ENCODE measurements around the gene PLEKHA5. TPM values are rescaled to one million over a fixed set of nuclear protein-coding genes. Genes with fewer than 3 reads are reported as not detected.
A peak's percentile ranks its signal among the peaks of the same experiment; 100 is the strongest.

The PLEKHA5 gene
- total and polyA plus RNA-seq, 2 experiments from 2014 or later: 82.8 to 112 TPM

GRCh38 chr12:19234981-19235871 is 105.7 kb downstream of the PLEKHA5 start:
- Mint-ChIP-seq H3K4me3 (no peak overlapping the region), H3K9me3 (peaks cover 5% of the 10 kb centered on the region; the same call in 2 of the 3 replicates), H3K4me1 (peaks cover 50% of the 10 kb centered on the region), H3K27ac (0 out of 2 replicates have a peak overlapping the region, but pooled peaks have one; percentile 21), H3K27me3 (ENCODE audit: insufficient read depth, low read depth, poor library complexity) (no peaks in the 10 kb centered on the region), H3K36me3 (ENCODE audit: low read depth) (peaks cover 8% of the 10 kb centered on the region; the same call in 2 of the 3 replicates)
- Histone ChIP-seq H4K20me1 (replicated peaks; ENCODE audit: insufficient read depth) (peaks cover 8% of the 10 kb centered on the region), H3K36me3 (ENCODE audit: insufficient read depth) (no peaks in the 10 kb centered on the region), H2AFZ (no peak overlapping the region), H3K9me2 (ENCODE audit: insufficient read depth) (no peaks in the 10 kb centered on the region), H3K27ac (ENCODE audit: low read depth) (no peak overlapping the region), H3K4me1 (ENCODE audit: insufficient read depth) (peaks cover 22% of the 10 kb centered on the region; the same call in 1 of the 2 replicates), H3K79me2 (replicated peaks; ENCODE audit: insufficient read depth) (peaks cover 90% of the 10 kb centered on the region), H3K4me2 (no peak overlapping the region), H3K4me3 (no peak overlapping the region), H3K27me3 (ENCODE audit: insufficient read depth) (no peaks in the 10 kb centered on the region), H3F3A (replicated peaks; ENCODE audit: low read depth) (no peaks in the 10 kb centered on the region)
- DNase-seq (ENCODE audit: low spot score): no peak
- TF ChIP-seq ZNF331 (CRISPR knock-in tag; IDR thresholded peaks at IDR 0.05; ENCODE audit: low read depth) (no peak), EZH2phosphoT487 (IDR thresholded peaks at IDR 0.05; ENCODE audit: unreplicated experiment) (no peak), ZNF114 (CRISPR knock-in tag; IDR thresholded peaks at IDR 0.05) (no peak), NANOG (IDR thresholded peaks at IDR 0.05; ENCODE audit: borderline replicate concordance) (no peak)
- no peak for ATAC-seq

DNA sequence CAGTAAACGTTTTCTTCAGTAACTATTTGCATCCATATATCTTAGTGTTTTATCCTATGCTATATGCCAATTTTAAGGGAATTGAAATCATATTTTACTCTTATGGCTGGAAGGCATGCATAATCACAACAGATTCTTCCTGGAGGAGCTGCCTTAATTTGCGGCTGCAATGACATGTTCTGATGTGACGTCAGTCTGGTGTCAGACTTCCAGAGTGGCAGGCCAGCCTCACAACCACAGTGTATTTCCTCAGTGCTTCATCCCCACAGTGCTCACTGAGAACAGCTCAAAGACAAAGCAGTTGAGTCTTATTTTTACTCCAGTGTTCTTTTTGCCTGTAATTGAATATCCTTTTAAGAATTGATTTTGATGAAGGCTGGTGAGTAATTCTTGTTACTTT is 107.1 kb downstream of the PLEKHA5 start:
- Histone ChIP-seq H3K27me3 (ENCODE audit: insufficient read depth) (no peaks in the 10 kb centered on the region), H3K4me3 (no peak overlapping the region), H3K9me2 (ENCODE audit: insufficient read depth) (no peaks in the 10 kb centered on the region), H4K20me1 (replicated peaks; ENCODE audit: insufficient read depth) (peaks cover 8% of the 10 kb centered on the region), H3K4me1 (ENCODE audit: insufficient read depth) (peaks cover 22% of the 10 kb centered on the region; the same call in 1 of the 2 replicates), H3K79me2 (replicated peaks; ENCODE audit: insufficient read depth) (peaks cover 94% of the 10 kb centered on the region), H3F3A (replicated peaks; ENCODE audit: low read depth) (no peaks in the 10 kb centered on the region), H3K4me2 (no peak overlapping the region), H3K27ac (ENCODE audit: low read depth) (no peak overlapping the region), H2AFZ (no peak overlapping the region), H3K36me3 (ENCODE audit: insufficient read depth) (no peaks in the 10 kb centered on the region)
- no peaks in the 10 kb centered on the region for H3K36me3 Mint-ChIP-seq (ENCODE audit: low read depth)
- DNase-seq (ENCODE audit: low spot score): no peak
- peaks cover 50% of the 10 kb centered on the region for H3K4me1 Mint-ChIP-seq
- H3K9me3 Mint-ChIP-seq: no peaks in the 10 kb centered on the region; the same call in 2 of the 3 replicates
- H3K4me3 Mint-ChIP-seq: no peak overlapping the region
- no peak for ATAC-seq
- H3K27me3 Mint-ChIP-seq (ENCODE audit: insufficient read depth, low read depth, poor library complexity): no peaks in the 10 kb centered on the region
- H3K27ac Mint-ChIP-seq: no peak overlapping the region
- TF ChIP-seq, protein P1, sequence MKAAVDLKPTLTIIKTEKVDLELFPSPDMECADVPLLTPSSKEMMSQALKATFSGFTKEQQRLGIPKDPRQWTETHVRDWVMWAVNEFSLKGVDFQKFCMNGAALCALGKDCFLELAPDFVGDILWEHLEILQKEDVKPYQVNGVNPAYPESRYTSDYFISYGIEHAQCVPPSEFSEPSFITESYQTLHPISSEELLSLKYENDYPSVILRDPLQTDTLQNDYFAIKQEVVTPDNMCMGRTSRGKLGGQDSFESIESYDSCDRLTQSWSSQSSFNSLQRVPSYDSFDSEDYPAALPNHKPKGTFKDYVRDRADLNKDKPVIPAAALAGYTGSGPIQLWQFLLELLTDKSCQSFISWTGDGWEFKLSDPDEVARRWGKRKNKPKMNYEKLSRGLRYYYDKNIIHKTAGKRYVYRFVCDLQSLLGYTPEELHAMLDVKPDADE (IDR thresholded peaks at IDR 0.05): no peak
- TF ChIP-seq JUNB (IDR thresholded peaks at IDR 0.05; ENCODE audit: unreplicated experiment) (no peak), EZH2phosphoT487 (IDR thresholded peaks at IDR 0.05; ENCODE audit: unreplicated experiment) (no peak), ZNF114 (CRISPR knock-in tag; IDR thresholded peaks at IDR 0.05) (no peak), ZNF331 (CRISPR knock-in tag; IDR thresholded peaks at IDR 0.05; ENCODE audit: low read depth) (no peak), POLR2AphosphoS5 (IDR thresholded peaks at IDR 0.05; ENCODE audit: low read depth) (no peak), CTCF (conservative IDR thresholded peaks at IDR 0.05; ENCODE audit: low read depth in 2 of 2) (no peak), STAT1 (IDR thresholded peaks at IDR 0.05; ENCODE audit: unreplicated experiment) (no peak), EZH2 (IDR thresholded peaks at IDR 0.05; ENCODE audit: low read depth, unreplicated experiment) (no peak)
- TF ChIP-seq, protein P2, sequence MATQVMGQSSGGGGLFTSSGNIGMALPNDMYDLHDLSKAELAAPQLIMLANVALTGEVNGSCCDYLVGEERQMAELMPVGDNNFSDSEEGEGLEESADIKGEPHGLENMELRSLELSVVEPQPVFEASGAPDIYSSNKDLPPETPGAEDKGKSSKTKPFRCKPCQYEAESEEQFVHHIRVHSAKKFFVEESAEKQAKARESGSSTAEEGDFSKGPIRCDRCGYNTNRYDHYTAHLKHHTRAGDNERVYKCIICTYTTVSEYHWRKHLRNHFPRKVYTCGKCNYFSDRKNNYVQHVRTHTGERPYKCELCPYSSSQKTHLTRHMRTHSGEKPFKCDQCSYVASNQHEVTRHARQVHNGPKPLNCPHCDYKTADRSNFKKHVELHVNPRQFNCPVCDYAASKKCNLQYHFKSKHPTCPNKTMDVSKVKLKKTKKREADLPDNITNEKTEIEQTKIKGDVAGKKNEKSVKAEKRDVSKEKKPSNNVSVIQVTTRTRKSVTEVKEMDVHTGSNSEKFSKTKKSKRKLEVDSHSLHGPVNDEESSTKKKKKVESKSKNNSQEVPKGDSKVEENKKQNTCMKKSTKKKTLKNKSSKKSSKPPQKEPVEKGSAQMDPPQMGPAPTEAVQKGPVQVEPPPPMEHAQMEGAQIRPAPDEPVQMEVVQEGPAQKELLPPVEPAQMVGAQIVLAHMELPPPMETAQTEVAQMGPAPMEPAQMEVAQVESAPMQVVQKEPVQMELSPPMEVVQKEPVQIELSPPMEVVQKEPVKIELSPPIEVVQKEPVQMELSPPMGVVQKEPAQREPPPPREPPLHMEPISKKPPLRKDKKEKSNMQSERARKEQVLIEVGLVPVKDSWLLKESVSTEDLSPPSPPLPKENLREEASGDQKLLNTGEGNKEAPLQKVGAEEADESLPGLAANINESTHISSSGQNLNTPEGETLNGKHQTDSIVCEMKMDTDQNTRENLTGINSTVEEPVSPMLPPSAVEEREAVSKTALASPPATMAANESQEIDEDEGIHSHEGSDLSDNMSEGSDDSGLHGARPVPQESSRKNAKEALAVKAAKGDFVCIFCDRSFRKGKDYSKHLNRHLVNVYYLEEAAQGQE (IDR thresholded peaks at IDR 0.05; ENCODE audit: unreplicated experiment): no peak

Measured in GM23338 (cell line).